ENCODE data around the gene FAM135A. TPM values are rescaled to one million over a fixed set of nuclear protein-coding genes. Genes with fewer than 3 reads are reported as not detected.
A peak's percentile ranks its signal among the peaks of the same experiment; 100 is the strongest.

Gene FAM135A
- total RNA-seq, 1 donor from 2014 or later, result 25.1 TPM

GRCh38 chr6:70412252-70413113 lies 825 bp upstream of the FAM135A start:
- peak overlapping the region; percentile 71 for H3K4me3 ChIP-seq (ENCODE audit: low read depth, low read length)
- DNase-seq (ENCODE audit: low read depth), result no peak
- no peak for TF ChIP-seq CTCF (conservative IDR thresholded peaks at IDR 0.05; ENCODE audit: low read depth, low read length)

- no peak for DNase-seq (ENCODE audit: low read depth)
- TF ChIP-seq CTCF (conservative IDR thresholded peaks at IDR 0.05; ENCODE audit: low read depth, low read length), result no peak
- peak overlapping the region; percentile 71 for H3K4me3 ChIP-seq (ENCODE audit: low read depth, low read length)
These were observed 735 bp downstream of the FAM135A start for GRCh38 chr6:70413992-70414494.

- H3K4me3 ChIP-seq (ENCODE audit: low read depth, low read length), result peak overlapping the region; percentile 71
- no peak for TF ChIP-seq CTCF (conservative IDR thresholded peaks at IDR 0.05; ENCODE audit: low read depth, low read length)
- DNase-seq (ENCODE audit: low read depth), result no peak
These were observed 1.5 kb downstream of the FAM135A start for GRCh38 chr6:70414813-70415212.

- H3K4me3 ChIP-seq (ENCODE audit: low read depth, low read length), result peak overlapping the region; percentile 71
- no peak for DNase-seq (ENCODE audit: low read depth)
- TF ChIP-seq CTCF (conservative IDR thresholded peaks at IDR 0.05; ENCODE audit: low read depth, low read length), result no peak
These were observed 1.9 kb downstream of the FAM135A start for GRCh38 chr6:70415247-70415646.

- TF ChIP-seq CTCF (conservative IDR thresholded peaks at IDR 0.05; ENCODE audit: low read depth, low read length), result no peak
- DNase-seq (ENCODE audit: low read depth), result no peak
- H3K4me3 ChIP-seq (ENCODE audit: low read depth, low read length), result peak overlapping the region; percentile 71
These were observed 2.4 kb downstream of the FAM135A start for GRCh38 chr6:70415660-70416059.

- H3K4me3 ChIP-seq (ENCODE audit: low read depth, low read length), result no peak overlapping the region
- no peak for TF ChIP-seq CTCF (conservative IDR thresholded peaks at IDR 0.05; ENCODE audit: low read depth, low read length)
- no peak for DNase-seq (ENCODE audit: low read depth)
These were observed 8.2 kb downstream of the FAM135A start for GRCh38 chr6:70421509-70421908.
